Activated CD8-positive, alpha-beta T cell treated with anti-CD3 and anti-CD28 coated beads, Interleukin-2, amount 10 ng/mL, durations not matched to agents 7 days and 5 days (primary cell): ENCODE measurements around the gene ABCG4. TPM values are rescaled to one million over a fixed set of nuclear protein-coding genes. Genes with fewer than 3 reads are reported as not detected.
"Not testable (repeated sequence)": the region's sequence is repeated elsewhere in the genome, so short reads cannot be mapped to it uniquely, and the experiment has no call there.

Experiments
- ATAC-seq: fragments of 150-1000 bp; cut with Tn5 transposase; one replicate; pipeline ENCODE4 v1.10.0; 2021; ENCODE audit warnings: moderate library complexity
- CTCF ChIA-PET: fragments of 350-600 bp; sonication (Branson Sonifier 250); formaldehyde crosslinking; loops from one replicate; lab custom pipeline; 2021; ENCODE audit warnings: antibody characterized with exemption; lab: Charles Lee
- POLR2A ChIA-PET: fragments of 350-600 bp; sonication (Branson Sonifier 250); formaldehyde crosslinking; loops from one replicate; lab custom pipeline; 2021; ENCODE audit warnings: antibody characterized with exemption; lab: Charles Lee
- DNase-seq: peaks from one replicate; pipeline ENCODE4 v3.0.0-alpha.2; 2020
- H3K27ac Mint-ChIP-seq: one replicate; pipeline ENCODE4 v1.8.0; 2021; ENCODE audit warnings: mild to moderate bottlenecking, mixed read lengths
- H3K27me3 Mint-ChIP-seq: one replicate; pipeline ENCODE4 v1.8.0; 2021; ENCODE audit warnings: low read depth, mixed read lengths
- H3K36me3 Mint-ChIP-seq: one replicate; pipeline ENCODE4 v1.8.0; 2021; ENCODE audit warnings: low read depth, mixed read lengths
- H3K4me1 Mint-ChIP-seq: one replicate; pipeline ENCODE4 v1.8.0; 2021; ENCODE audit warnings: low read depth, mixed read lengths
- H3K4me3 Mint-ChIP-seq: one replicate; pipeline ENCODE4 v1.8.0; 2021; ENCODE audit warnings: mild to moderate bottlenecking, mixed read lengths
- H3K9me3 Mint-ChIP-seq: one replicate; pipeline ENCODE4 v1.8.0; 2022; ENCODE audit warnings: mixed read lengths; ENCODE audit not compliant: insufficient read depth
- total RNA-seq, 2 experiments: library from RNA; stranded (reverse); gene quantifications; one replicate each; pipeline ENCODE4 v1.2.3, GENCODE V29; 2021

ABCG4 gene
- total RNA-seq, 2 experiments from 2014 or later, result 0.18 TPM; not detected in 1

- H3K27me3 Mint-ChIP-seq, result no peaks in the 10 kb centered on the region
- H3K27ac Mint-ChIP-seq, result no peak overlapping the region
- DNase-seq, result no peak
- POLR2A ChIA-PET, result no interaction called here
- H3K36me3 Mint-ChIP-seq, result peaks cover 47% of the 10 kb centered on the region
- ATAC-seq, result no peak
- CTCF ChIA-PET, result no interaction called here
- H3K9me3 Mint-ChIP-seq, result no peaks in the 10 kb centered on the region
- H3K4me1 Mint-ChIP-seq, result peaks cover 6% of the 10 kb centered on the region
- no peak overlapping the region for H3K4me3 Mint-ChIP-seq
Measured at GRCh38 chr11:119130662-119131061, 18.2 kb upstream of the ABCG4 start.

GRCh38 chr11:119134389-119134978 is 14.4 kb upstream of the ABCG4 start:
- POLR2A ChIA-PET, result no interaction called here
- Mint-ChIP-seq H3K27me3 (peaks cover 11% of the 10 kb centered on the region), H3K9me3 (no peaks in the 10 kb centered on the region), H3K36me3 (peaks cover 40% of the 10 kb centered on the region), H3K4me1 (peaks cover 2% of the 10 kb centered on the region), H3K27ac (no peak overlapping the region), H3K4me3 (no peak overlapping the region)
- ATAC-seq, result no peak
- CTCF ChIA-PET, result interaction anchor here (0.9 to 1.3 kb wide), 4 partner anchors 9 to 149 kb away, joined by 3 read pairs; partner anchors contain the start of gene VPS11
- DNase-seq, result no peak

- H3K4me3 Mint-ChIP-seq, DNase-seq, H3K4me1 Mint-ChIP-seq, H3K36me3 Mint-ChIP-seq, ATAC-seq, H3K9me3 Mint-ChIP-seq, H3K27ac Mint-ChIP-seq: not testable (repeated sequence)
- POLR2A ChIA-PET, result interaction anchor here (1.4 kb wide), 1 partner anchor 29 kb away, joined by 3 read pairs; the partner anchor contains the start of gene NLRX1
- H3K27me3 Mint-ChIP-seq, result peaks cover 20% of the 10 kb centered on the region
- CTCF ChIA-PET, result interaction anchor here (0.6 to 1.4 kb wide), 4 partner anchors 9 to 74 kb away, joined by 3 to 5 read pairs (median 3); no protein-coding TSS in a partner anchor
Measured at GRCh38 chr11:119139276-119139675, 9.6 kb upstream of the ABCG4 start.

- no peaks in the 10 kb centered on the region for H3K9me3 Mint-ChIP-seq
- peaks cover 13% of the 10 kb centered on the region for H3K4me1 Mint-ChIP-seq
- no peak overlapping the region for H3K4me3 Mint-ChIP-seq
- H3K36me3 Mint-ChIP-seq, result no peaks in the 10 kb centered on the region
- ATAC-seq (peak; percentile 32), DNase-seq (peak; percentile 51)
- CTCF ChIA-PET, result interaction anchor here (0.9 to 1.9 kb wide), 4 partner anchors 10 to 140 kb away, joined by 3 to 11 read pairs (median 7); partner anchors contain the start of gene NLRX1
- no peak overlapping the region for H3K27ac Mint-ChIP-seq
- POLR2A ChIA-PET, result no interaction called here
- peaks cover 41% of the 10 kb centered on the region for H3K27me3 Mint-ChIP-seq
Measured at GRCh38 chr11:119144825-119145486, 3.9 kb upstream of the ABCG4 start.

GRCh38 chr11:119145551-119145950 is 3.3 kb upstream of the ABCG4 start:
- Mint-ChIP-seq H3K4me1 (peaks cover 13% of the 10 kb centered on the region), H3K9me3 (no peaks in the 10 kb centered on the region), H3K36me3 (no peaks in the 10 kb centered on the region), H3K4me3 (no peak overlapping the region), H3K27ac (no peak overlapping the region), H3K27me3 (peaks cover 46% of the 10 kb centered on the region)
- ChIA-PET POLR2A (no interaction called here), CTCF (interaction anchor here (0.9 to 1.9 kb wide), 4 partner anchors 9 to 139 kb away, joined by 3 to 11 read pairs (median 7); partner anchors contain the start of gene NLRX1)
- DNase-seq, result no peak
- ATAC-seq, result no peak

GRCh38 chr11:119147604-119148333 is 1.1 kb upstream of the ABCG4 start:
- peak overlapping the region; percentile 31 for H3K4me3 Mint-ChIP-seq
- peak; percentile 21 for ATAC-seq
- CTCF ChIA-PET, result interaction anchor here (0.8 to 1.8 kb wide), 7 partner anchors 8 to 191 kb away, joined by 3 to 9 read pairs (median 3); no protein-coding TSS in a partner anchor

GRCh38 chr11:119148720-119149017 is 183 bp upstream of the ABCG4 start:
- Mint-ChIP-seq H3K27me3 (peaks cover 51% of the 10 kb centered on the region), H3K9me3 (no peaks in the 10 kb centered on the region), H3K4me3 (peak overlapping the region; percentile 66), H3K27ac (no peak overlapping the region), H3K36me3 (no peaks in the 10 kb centered on the region), H3K4me1 (peaks cover 13% of the 10 kb centered on the region)
- ChIA-PET CTCF (interaction anchor here (0.8 to 1.8 kb wide), 3 partner anchors 20 to 190 kb away, joined by 3 to 4 read pairs (median 3); partner anchors contain the start of gene NLRX1), POLR2A (no interaction called here)
- ATAC-seq (no peak), DNase-seq (no peak)

More at GRCh38 chr11:119147604-119148333, 1.1 kb upstream of the ABCG4 start:
- Mint-ChIP-seq H3K9me3 (no peaks in the 10 kb centered on the region), H3K27ac (no peak overlapping the region), H3K27me3 (peaks cover 53% of the 10 kb centered on the region), H3K36me3 (no peaks in the 10 kb centered on the region), H3K4me1 (peaks cover 13% of the 10 kb centered on the region)
- POLR2A ChIA-PET, result interaction anchor here (0.6 kb wide), 2 partner anchors 173 to 366 kb away, joined by 3 read pairs; no protein-coding TSS in a partner anchor
- peak; percentile 43 for DNase-seq

GRCh38 chr11:119149786-119150275 is 979 bp downstream of the ABCG4 start:
- no peak overlapping the region for H3K4me3 Mint-ChIP-seq
- H3K36me3 Mint-ChIP-seq, result no peaks in the 10 kb centered on the region
- no peak for DNase-seq
- H3K27me3 Mint-ChIP-seq, result peaks cover 48% of the 10 kb centered on the region
- CTCF ChIA-PET, result interaction anchor here (1.1 kb wide), 1 partner anchor 19 kb away, joined by 3 read pairs; the partner anchor contains the start of gene NLRX1
- H3K9me3 Mint-ChIP-seq, result no peaks in the 10 kb centered on the region
- H3K27ac Mint-ChIP-seq, result no peak overlapping the region
- POLR2A ChIA-PET, result no interaction called here
- no peak for ATAC-seq
- H3K4me1 Mint-ChIP-seq, result peaks cover 13% of the 10 kb centered on the region

- Mint-ChIP-seq H3K4me1 (peaks cover 19% of the 10 kb centered on the region), H3K9me3 (no peaks in the 10 kb centered on the region), H3K27me3 (peaks cover 41% of the 10 kb centered on the region), H3K36me3 (no peaks in the 10 kb centered on the region), H3K27ac (no peak overlapping the region), H3K4me3 (no peak overlapping the region)
- ChIA-PET CTCF (interaction anchor here (1.1 to 4.9 kb wide), 5 partner anchors 42 to 186 kb away, joined by 3 to 17 read pairs (median 3); partner anchors contain the start of gene DPAGT1), POLR2A (interaction anchor here (0.9 kb wide), 1 partner anchor 57 kb away, joined by 3 read pairs; no protein-coding TSS in a partner anchor)
- ATAC-seq, result no peak
- DNase-seq, result no peak
Measured at GRCh38 chr11:119152043-119152442, 3.2 kb downstream of the ABCG4 start.

GRCh38 chr11:119152604-119153003 is 3.8 kb downstream of the ABCG4 start:
- CTCF ChIA-PET, result interaction anchor here (0.8 to 4.9 kb wide), 5 partner anchors 11 to 186 kb away, joined by 3 to 17 read pairs (median 3); no protein-coding TSS in a partner anchor
- no peak overlapping the region for H3K27ac Mint-ChIP-seq
- no peaks in the 10 kb centered on the region for H3K9me3 Mint-ChIP-seq
- ATAC-seq, result no peak
- POLR2A ChIA-PET, result interaction anchor here (0.9 to 1.3 kb wide), 2 partner anchors 16 to 58 kb away, joined by 3 to 8 read pairs; partner anchors contain the start of gene NLRX1
- peaks cover 18% of the 10 kb centered on the region for H3K4me1 Mint-ChIP-seq
- H3K36me3 Mint-ChIP-seq, result no peaks in the 10 kb centered on the region
- H3K27me3 Mint-ChIP-seq, result peaks cover 36% of the 10 kb centered on the region
- no peak overlapping the region for H3K4me3 Mint-ChIP-seq
- no peak for DNase-seq
